GM18909 (cell line): ENCODE results near the gene MIB2.
A peak's percentile ranks its signal among the peaks of the same experiment; 100 is the strongest.
"Not testable (repeated sequence)": the region's sequence is repeated elsewhere in the genome, so short reads cannot be mapped to it uniquely, and the experiment has no call there.

Experiments
- ATAC-seq: cut with Tn5 transposase; IDR thresholded peaks from one replicate; pipeline ENCODE4 v1.9.1; 2021; ENCODE audit warnings: mild to moderate bottlenecking; ENCODE audit not compliant: unreplicated experiment, poor library complexity

MIB2 gene

GRCh38 chr1:1675218-1675617, 59.9 kb downstream of the MIB2 start:
- ATAC-seq, result not testable (repeated sequence)

DNA sequence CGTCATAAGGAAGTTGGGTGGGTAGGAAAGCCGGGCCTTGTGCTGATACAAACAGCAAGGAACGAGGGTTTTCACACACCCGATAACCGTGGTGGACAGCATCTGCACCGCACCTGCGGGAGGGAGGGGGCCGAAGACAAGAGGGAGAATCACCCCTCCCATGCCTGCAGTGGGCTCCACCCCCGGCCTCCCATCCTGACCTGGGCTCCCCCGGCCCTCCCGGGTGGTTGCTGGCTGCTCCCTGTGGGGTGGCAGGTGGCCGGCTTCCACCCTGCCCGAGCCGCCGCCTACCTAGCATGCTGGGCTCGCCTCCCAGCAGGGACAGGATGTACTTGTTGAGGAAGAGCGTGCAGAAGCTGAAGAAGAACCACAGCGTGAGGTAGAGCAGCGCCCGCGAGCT, 60.8 kb downstream of the MIB2 start:
- not testable (repeated sequence) for ATAC-seq

- ATAC-seq, result peak; percentile 71
Measured at GRCh38 chr1:1677718-1678580, 62.6 kb downstream of the MIB2 start.

GRCh38 chr1:1678581-1679380, 63.5 kb downstream of the MIB2 start:
- ATAC-seq, result no peak
